A549 (cell line): Measurements from ENCODE around the gene WDR70.

Experiments used
- CBX8 ChIP-seq: fragments of 200-600 bp; sonication (generic); IDR thresholded peaks from 2 replicates; pipeline ENCODE4 v1.6.1; 2016
- JUN ChIP-seq, 2 experiments: fragments of >200 bp; sonication (Bioruptor Twin); formaldehyde crosslinking; IDR thresholded peaks; 2 replicates in 1 of 2; 3 replicates in 1 of 2; pipeline ENCODE4 v1.6.1; 2016 to 2017
- POLR2A ChIP-seq: IDR thresholded peaks from 2 replicates; pipeline ENCODE4 v1.6.1; 2012; ENCODE audit warnings: mild to moderate bottlenecking, low read length
- TF ChIP-seq, protein P1 (sequence below): fragments of >200 bp; sonication (Bioruptor Twin); formaldehyde crosslinking; IDR thresholded peaks from 3 replicates; pipeline ENCODE4 v1.5.1; 2016
- TF ChIP-seq, protein P2 (sequence below): fragments of 450-650 bp; IDR thresholded peaks from 2 replicates; pipeline ENCODE4 v1.6.1; 2014; ENCODE audit warnings: antibody characterized with exemption

DNA sequence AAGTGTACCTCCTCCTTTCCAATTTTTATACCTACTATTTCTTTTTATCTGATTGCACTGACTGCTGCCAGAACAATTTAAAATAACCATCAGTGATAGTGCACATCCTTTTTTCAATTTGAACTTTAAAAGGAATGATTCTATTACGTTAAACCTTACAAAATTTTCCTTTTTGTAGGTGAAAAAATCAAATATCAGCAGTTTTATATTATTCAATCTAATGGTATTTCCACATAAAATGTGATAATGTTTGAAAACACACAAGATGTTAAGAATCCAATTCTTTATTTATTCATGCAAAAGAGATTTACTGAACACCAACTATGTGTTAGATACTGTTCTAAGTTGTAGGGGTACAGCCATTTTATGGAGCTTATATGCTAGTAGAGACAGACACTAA lies 355.0 kb downstream of the WDR70 start:
- TF ChIP-seq, protein P1, sequence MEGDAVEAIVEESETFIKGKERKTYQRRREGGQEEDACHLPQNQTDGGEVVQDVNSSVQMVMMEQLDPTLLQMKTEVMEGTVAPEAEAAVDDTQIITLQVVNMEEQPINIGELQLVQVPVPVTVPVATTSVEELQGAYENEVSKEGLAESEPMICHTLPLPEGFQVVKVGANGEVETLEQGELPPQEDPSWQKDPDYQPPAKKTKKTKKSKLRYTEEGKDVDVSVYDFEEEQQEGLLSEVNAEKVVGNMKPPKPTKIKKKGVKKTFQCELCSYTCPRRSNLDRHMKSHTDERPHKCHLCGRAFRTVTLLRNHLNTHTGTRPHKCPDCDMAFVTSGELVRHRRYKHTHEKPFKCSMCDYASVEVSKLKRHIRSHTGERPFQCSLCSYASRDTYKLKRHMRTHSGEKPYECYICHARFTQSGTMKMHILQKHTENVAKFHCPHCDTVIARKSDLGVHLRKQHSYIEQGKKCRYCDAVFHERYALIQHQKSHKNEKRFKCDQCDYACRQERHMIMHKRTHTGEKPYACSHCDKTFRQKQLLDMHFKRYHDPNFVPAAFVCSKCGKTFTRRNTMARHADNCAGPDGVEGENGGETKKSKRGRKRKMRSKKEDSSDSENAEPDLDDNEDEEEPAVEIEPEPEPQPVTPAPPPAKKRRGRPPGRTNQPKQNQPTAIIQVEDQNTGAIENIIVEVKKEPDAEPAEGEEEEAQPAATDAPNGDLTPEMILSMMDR: no peak
- no peak for TF ChIP-seq JUN (IDR thresholded peaks at IDR 0.05)
- TF ChIP-seq POLR2A: no peak
- TF ChIP-seq, protein P2, sequence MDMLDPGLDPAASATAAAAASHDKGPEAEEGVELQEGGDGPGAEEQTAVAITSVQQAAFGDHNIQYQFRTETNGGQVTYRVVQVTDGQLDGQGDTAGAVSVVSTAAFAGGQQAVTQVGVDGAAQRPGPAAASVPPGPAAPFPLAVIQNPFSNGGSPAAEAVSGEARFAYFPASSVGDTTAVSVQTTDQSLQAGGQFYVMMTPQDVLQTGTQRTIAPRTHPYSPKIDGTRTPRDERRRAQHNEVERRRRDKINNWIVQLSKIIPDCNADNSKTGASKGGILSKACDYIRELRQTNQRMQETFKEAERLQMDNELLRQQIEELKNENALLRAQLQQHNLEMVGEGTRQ: no peak
- no peak for TF ChIP-seq CBX8
